Astrocyte (in vitro differentiated cells and primary cell): ENCODE data around the gene EXD1. TPM values are rescaled to one million over a fixed set of nuclear protein-coding genes. Genes with fewer than 3 reads are reported as not detected.
"Not testable (repeated sequence)": the region's sequence is repeated elsewhere in the genome, so short reads cannot be mapped to it uniquely, and the experiment has no call there.

ENCODE experiments used
- DNase-seq: peaks from one replicate; pipeline ENCODE4 v3.0.0-alpha.2; 2010; ENCODE audit warnings: low read depth
- FAIRE-seq: peaks from 2 replicates; lab custom pipeline; 2011; peaks lifted over from hg19 to GRCh38; lab: Jason Lieb, UNC
- H2AFZ ChIP-seq: 2 replicates; pipeline ENCODE4 v1.6.0; 2012; ENCODE audit warnings: low read depth, low read length, inconsistent platforms
- H3K27ac ChIP-seq: 2 replicates; pipeline ENCODE4 v1.5.1; 2011; ENCODE audit warnings: low read depth, low read length, inconsistent platforms
- H3K27me3 ChIP-seq: 2 replicates; pipeline ENCODE4 v1.6.0; 2011; ENCODE audit warnings: low read length, inconsistent platforms; ENCODE audit not compliant: insufficient read depth
- H3K36me3 ChIP-seq: 2 replicates; pipeline ENCODE4 v1.5.1; 2011; ENCODE audit warnings: low read length, inconsistent platforms; ENCODE audit not compliant: insufficient read depth
- H3K4me1 ChIP-seq: 2 replicates; pipeline ENCODE4 v1.5.1; 2011; ENCODE audit warnings: low read length, inconsistent platforms; ENCODE audit not compliant: insufficient read depth
- H3K4me2 ChIP-seq: 2 replicates; pipeline ENCODE4 v1.6.0; 2012; ENCODE audit warnings: low read length, inconsistent platforms
- H3K4me3 ChIP-seq: 2 replicates; pipeline ENCODE4 v1.5.1; 2011; ENCODE audit warnings: low read depth, mild to moderate bottlenecking, low read length, inconsistent platforms; ENCODE audit not compliant: insufficient read depth
- H3K79me2 ChIP-seq: 2 replicates; pipeline ENCODE4 v1.6.0; 2012; ENCODE audit warnings: mild to moderate bottlenecking, low read length, inconsistent platforms; ENCODE audit not compliant: insufficient read depth
- H3K9ac ChIP-seq: 2 replicates; pipeline ENCODE4 v1.6.0; 2012; ENCODE audit warnings: mild to moderate bottlenecking, low read length, inconsistent platforms
- H3K9me3 ChIP-seq: 2 replicates; pipeline ENCODE4 v1.5.1; 2012; ENCODE audit warnings: low read depth, mild to moderate bottlenecking, low read length, inconsistent platforms; ENCODE audit not compliant: insufficient read depth
- H4K20me1 ChIP-seq: 2 replicates; pipeline ENCODE4 v1.6.0; 2012; ENCODE audit warnings: low read length, inconsistent platforms; ENCODE audit not compliant: insufficient read depth
- H3K27ac Mint-ChIP-seq: one replicate; pipeline ENCODE4 v1.8.0; 2021; ENCODE audit warnings: mild to moderate bottlenecking, mixed read lengths; ENCODE audit not compliant: unreplicated experiment
- H3K27me3 Mint-ChIP-seq: one replicate; pipeline ENCODE4 v1.8.0; 2021; ENCODE audit warnings: low read depth, mixed read lengths; ENCODE audit not compliant: unreplicated experiment
- H3K36me3 Mint-ChIP-seq: one replicate; pipeline ENCODE4 v1.8.0; 2021; ENCODE audit warnings: low read depth, mixed read lengths; ENCODE audit not compliant: unreplicated experiment
- H3K4me1 Mint-ChIP-seq: one replicate; pipeline ENCODE4 v1.8.0; 2021; ENCODE audit warnings: low read depth, mixed read lengths; ENCODE audit not compliant: unreplicated experiment
- H3K4me3 Mint-ChIP-seq: one replicate; pipeline ENCODE4 v1.8.0; 2021; ENCODE audit warnings: mild to moderate bottlenecking, moderate library complexity, mixed read lengths; ENCODE audit not compliant: unreplicated experiment
- H3K9me3 Mint-ChIP-seq: one replicate; pipeline ENCODE4 v1.8.0; 2021; ENCODE audit warnings: mild to moderate bottlenecking, mixed read lengths; ENCODE audit not compliant: unreplicated experiment
- CTCF ChIP-seq: IDR thresholded peaks from 2 replicates; pipeline ENCODE4 v1.5.1; 2011; ENCODE audit warnings: low read depth, mild to moderate bottlenecking, inconsistent platforms, low read length, moderate library complexity; ENCODE audit not compliant: insufficient read depth
- EZH2 ChIP-seq: IDR thresholded peaks from 2 replicates; pipeline ENCODE4 v1.6.1; 2012; ENCODE audit warnings: mild to moderate bottlenecking, low read length, inconsistent platforms; ENCODE audit not compliant: insufficient read depth
- total RNA-seq: library from RNA; stranded (reverse); gene quantifications from 2 replicates; pipeline ENCODE4 v1.2.1, GENCODE V29; 2021

EXD1 gene
- total RNA-seq, 1 donor from 2014 or later = 0.07 TPM

GRCh38 chr15:41263891-41264351, 33.4 kb upstream of the EXD1 start:
- Histone ChIP-seq H3K36me3 (peaks cover 14% of the 10 kb centered on the region), H3K4me3 (no peak overlapping the region), H3K9ac (no peak overlapping the region), H2AFZ (no peak overlapping the region), H3K4me1 (no peaks in the 10 kb centered on the region), H3K4me2 (no peak overlapping the region), H3K27me3 (no peaks in the 10 kb centered on the region), H3K79me2 (no peaks in the 10 kb centered on the region), H4K20me1 (peaks cover 2% of the 10 kb centered on the region), H3K27ac (no peak overlapping the region), H3K9me3 (no peaks in the 10 kb centered on the region)
- Mint-ChIP-seq H3K4me1 (peaks cover 6% of the 10 kb centered on the region), H3K36me3 (peaks cover 15% of the 10 kb centered on the region), H3K27me3 (no peaks in the 10 kb centered on the region), H3K9me3 (no peaks in the 10 kb centered on the region), H3K27ac (no peak overlapping the region), H3K4me3 (no peak overlapping the region)
- TF ChIP-seq EZH2 (no peak), CTCF (no peak)
- peak; percentile 31 for DNase-seq
- FAIRE-seq = no peak

- H3K9me3 Mint-ChIP-seq = no peaks in the 10 kb centered on the region
- no peak for TF ChIP-seq EZH2
- TF ChIP-seq CTCF = no peak
- H3K27ac Mint-ChIP-seq = no peak overlapping the region
- Histone ChIP-seq H3K4me2 (no peak overlapping the region), H4K20me1 (peaks cover 3% of the 10 kb centered on the region), H3K36me3 (peaks cover 18% of the 10 kb centered on the region), H3K27ac (no peak overlapping the region), H3K79me2 (no peaks in the 10 kb centered on the region), H3K4me1 (no peaks in the 10 kb centered on the region), H3K4me3 (no peak overlapping the region), H3K9ac (no peak overlapping the region), H2AFZ (no peak overlapping the region), H3K27me3 (no peaks in the 10 kb centered on the region), H3K9me3 (no peaks in the 10 kb centered on the region)
- FAIRE-seq = no peak
- H3K4me1 Mint-ChIP-seq = peaks cover 9% of the 10 kb centered on the region
- H3K36me3 Mint-ChIP-seq = peaks cover 14% of the 10 kb centered on the region
- no peak for DNase-seq
- no peaks in the 10 kb centered on the region for H3K27me3 Mint-ChIP-seq
- no peak overlapping the region for H3K4me3 Mint-ChIP-seq
Observed at GRCh38 chr15:41262571-41262970, 32.0 kb upstream of the EXD1 start.

- not testable (repeated sequence) for H3K9me3 ChIP-seq, H3K4me1 ChIP-seq, FAIRE-seq, H4K20me1 ChIP-seq, H3K27ac Mint-ChIP-seq, H3K4me2 ChIP-seq, DNase-seq, H3K27ac ChIP-seq, H3K27me3 ChIP-seq, H3K4me3 ChIP-seq, H3K9me3 Mint-ChIP-seq, H3K27me3 Mint-ChIP-seq, H3K4me3 Mint-ChIP-seq, H3K9ac ChIP-seq, H3K79me2 ChIP-seq, H2AFZ ChIP-seq
- H3K36me3 ChIP-seq = peaks cover 21% of the 10 kb centered on the region
- H3K4me1 Mint-ChIP-seq = peaks cover 10% of the 10 kb centered on the region
- peaks cover 13% of the 10 kb centered on the region for H3K36me3 Mint-ChIP-seq
Observed at GRCh38 chr15:41260924-41261323, 30.4 kb upstream of the EXD1 start.
